Epithelial cell of proximal tubule (primary cell): ENCODE results near the gene FGF18. TPM values are rescaled to one million over a fixed set of nuclear protein-coding genes. Genes with fewer than 3 reads are reported as not detected.

ENCODE experiments used
- DNase-seq: peaks from one replicate; pipeline ENCODE4 v3.0.0-alpha.2; 2011; ENCODE audit warnings: low read depth
- H3K4me3 ChIP-seq: 2 replicates; pipeline ENCODE4 v1.5.1; 2011; ENCODE audit warnings: low read depth, mild to moderate bottlenecking, low read length
- CTCF ChIP-seq: conservative IDR thresholded peaks from 2 replicates; pipeline ENCODE4 v1.5.1; 2012; ENCODE audit warnings: low read depth, mild to moderate bottlenecking, low read length
- total RNA-seq: library from RNA; depleted of rRNA; stranded (reverse); fragments of >200 nt; gene quantifications from 2 replicates; pipeline ENCODE4 v1.2.3, GENCODE V29; 2015

The FGF18 gene
- total RNA-seq, 1 donor from 2014 or later, result not detected

GRCh38 chr5:171431251-171431777 is 11.9 kb downstream of the FGF18 start:
- DNase-seq, result no peak
- no peak for TF ChIP-seq CTCF
- H3K4me3 ChIP-seq, result no peak overlapping the region

- no peak for DNase-seq
- no peak overlapping the region for H3K4me3 ChIP-seq
- no peak for TF ChIP-seq CTCF
Observed at GRCh38 chr5:171432076-171432475, 12.6 kb downstream of the FGF18 start.

- H3K4me3 ChIP-seq, result no peak overlapping the region
- no peak for DNase-seq
- no peak for TF ChIP-seq CTCF
Observed at GRCh38 chr5:171432583-171433351, 13.3 kb downstream of the FGF18 start.

GRCh38 chr5:171433352-171433698 is 13.9 kb downstream of the FGF18 start:
- no peak for TF ChIP-seq CTCF
- H3K4me3 ChIP-seq, result no peak overlapping the region
- DNase-seq, result no peak

GRCh38 chr5:171433982-171434676 is 14.7 kb downstream of the FGF18 start:
- no peak overlapping the region for H3K4me3 ChIP-seq
- TF ChIP-seq CTCF, result peak; percentile 6
- no peak for DNase-seq

GRCh38 chr5:171434874-171435273 is 15.4 kb downstream of the FGF18 start:
- no peak for TF ChIP-seq CTCF
- no peak overlapping the region for H3K4me3 ChIP-seq
- DNase-seq, result no peak
